GM12864 (cell line): Measurements from ENCODE around the gene KCNQ1.

ENCODE experiments used
- DNase-seq: peaks from one replicate; pipeline ENCODE4 v3.0.0-alpha.2; 2011; ENCODE audit warnings: low read depth
- H3K4me3 ChIP-seq: 2 replicates; pipeline ENCODE4 v1.5.1; 2011; ENCODE audit warnings: mild to moderate bottlenecking, low read depth, low read length, control low read depth
- CTCF ChIP-seq: IDR thresholded peaks from 2 replicates; pipeline ENCODE4 v1.5.1; 2011; ENCODE audit warnings: low read depth, mild to moderate bottlenecking, moderate library complexity, low read length, control low read depth, inconsistent platforms; ENCODE audit errors: missing control alignments

KCNQ1 gene

GRCh38 chr11:2892215-2892966, 447.6 kb downstream of the KCNQ1 start:
- DNase-seq, result no peak
- peak; percentile 96 for TF ChIP-seq CTCF

GRCh38 chr11:2892967-2893528, 448.2 kb downstream of the KCNQ1 start:
- H3K4me3 ChIP-seq, result peak overlapping the region; percentile 46
- DNase-seq, result no peak
- TF ChIP-seq CTCF, result peak; percentile 46

More at GRCh38 chr11:2892215-2892966, 447.6 kb downstream of the KCNQ1 start:
- peak overlapping the region; percentile 46 for H3K4me3 ChIP-seq

- no peak for DNase-seq
- no peak for TF ChIP-seq CTCF
- no peak overlapping the region for H3K4me3 ChIP-seq
Measured at GRCh38 chr11:2893935-2894334, 449.1 kb downstream of the KCNQ1 start.

DNA sequence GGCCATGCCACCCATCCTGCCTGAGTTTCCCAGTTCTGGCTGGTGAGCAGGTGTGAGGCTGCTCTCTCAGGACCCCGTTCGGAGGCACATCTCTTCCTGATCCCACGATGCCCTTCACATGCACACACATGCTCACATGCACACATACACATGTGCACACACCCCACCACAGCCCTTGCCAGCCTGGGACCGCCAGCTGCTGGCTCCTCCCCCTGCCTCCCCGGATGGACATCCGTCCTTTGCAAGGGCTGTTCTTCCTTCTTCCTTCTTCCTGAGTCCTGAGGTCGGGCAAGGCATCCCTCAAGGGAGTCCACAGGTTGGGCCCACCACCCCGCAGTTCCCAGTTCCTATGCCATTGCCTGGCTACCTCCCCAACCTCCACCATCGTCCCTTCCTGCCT, 451.2 kb downstream of the KCNQ1 start:
- DNase-seq, result no peak
- no peak for TF ChIP-seq CTCF
- no peak overlapping the region for H3K4me3 ChIP-seq

DNA sequence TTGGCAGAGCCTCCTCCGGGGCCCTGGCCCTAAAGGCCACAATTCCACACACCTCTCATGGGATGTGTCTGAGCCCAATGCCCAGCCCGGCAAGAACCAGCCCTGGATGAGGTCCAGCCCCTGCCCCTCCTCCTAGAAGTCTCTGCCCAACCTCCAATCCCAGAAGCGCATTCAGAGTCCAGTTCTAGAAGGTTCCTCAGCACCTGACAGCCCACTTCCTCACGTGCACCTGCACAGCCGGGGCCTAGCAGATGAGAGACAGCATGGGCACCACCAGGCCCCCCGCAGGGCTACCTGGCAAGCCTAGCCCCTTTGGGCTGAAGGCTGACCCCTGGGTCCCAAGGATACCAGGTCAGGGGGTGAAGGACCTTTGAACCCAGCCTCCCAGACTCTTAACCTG, 452.2 kb downstream of the KCNQ1 start:
- no peak overlapping the region for H3K4me3 ChIP-seq
- no peak for DNase-seq
- TF ChIP-seq CTCF, result no peak

DNA sequence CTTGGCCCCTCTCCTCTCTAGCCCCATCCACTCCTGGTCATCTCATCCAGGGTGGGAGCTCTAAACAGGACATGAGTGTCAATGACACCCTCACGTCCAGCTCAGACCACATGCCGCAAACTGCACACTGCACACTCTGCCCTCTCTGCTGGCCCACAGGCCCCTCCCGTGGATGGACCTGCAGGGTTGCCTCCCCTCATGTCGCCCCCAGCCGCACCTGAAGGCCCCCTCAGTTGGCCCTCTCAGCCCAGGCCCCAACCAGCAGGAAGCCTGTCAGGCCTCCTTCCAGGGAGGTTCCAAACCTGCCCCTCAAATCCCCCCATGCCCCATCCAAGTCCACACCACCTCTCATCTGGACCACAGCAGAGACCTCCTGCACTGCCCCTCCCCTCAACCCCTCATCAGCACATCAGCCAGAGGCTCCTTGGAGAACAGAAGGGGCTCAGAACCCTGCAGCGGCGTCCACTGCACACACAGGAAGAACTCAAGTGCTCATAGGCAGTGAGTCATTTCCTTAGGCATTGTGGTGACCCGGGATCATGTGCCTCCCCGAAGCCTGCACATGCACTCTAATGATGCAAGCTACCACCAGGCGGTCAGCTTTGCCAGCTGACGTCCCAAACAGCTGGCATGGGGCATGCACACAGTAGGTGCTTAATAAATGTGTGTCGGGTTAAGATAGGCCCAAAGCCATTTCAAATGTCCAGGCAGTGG, 453.7 kb downstream of the KCNQ1 start:
- H3K4me3 ChIP-seq, result no peak overlapping the region
- DNase-seq, result no peak
- no peak for TF ChIP-seq CTCF
